Measurements from ENCODE around the gene CFAP77. TPM values are rescaled to one million over a fixed set of nuclear protein-coding genes. Genes with fewer than 3 reads are reported as not detected.

The CFAP77 gene
- total and polyA plus RNA-seq, 2 of the 13 experiments (the other 11 are each of a cell fraction or from before 2014, with no cell fraction given), result not detected

- no peak overlapping the region for H3K27ac ChIP-seq (ENCODE audit: extremely low read length, insufficient read depth, low read length)
- BruUV-seq (replicated peaks), result no TSS peak
- H2AFZ ChIP-seq (ENCODE audit: low read length), result no peak overlapping the region
- no peak overlapping the region for H3K9ac ChIP-seq (ENCODE audit: insufficient read depth, low read depth, low read length)
- H3K4me3 ChIP-seq (replicated peaks in 1 of 3; ENCODE audit: insufficient read depth in 1 of 3, low read depth in 2 of 3, low read length in 3 of 3), result no peak overlapping the region
- DNase-seq (ENCODE audit: low spot score), result peak; percentile 35
- ChIA-PET CTCF (ENCODE audit: low intra/inter-chr PET ratio, low total read pairs) (no interaction called here), POLR2A (no interaction called here)
- H3K4me2 ChIP-seq (ENCODE audit: low read depth, low read length), result no peak overlapping the region
- 0% methylated on average over 2 of the region's 2 CpGs for WGBS (ENCODE audit: low lambda C conversion rate)
- H3K4me1 ChIP-seq (ENCODE audit: insufficient read depth, low read length), result no peaks in the 10 kb centered on the region
- H3K27me3 ChIP-seq (ENCODE audit: control insufficient read depth in 1 of 2, insufficient read depth in 2 of 2, low read length in 2 of 2), result peaks cover 7 to 73% of the 10 kb centered on the region in 2 experiments; a peak in 4 of 5 replicates
- no peak; the same call in 2 of the 3 replicates for ATAC-seq
- intact Hi-C loops (cut with micrococcal nuclease; ENCODE audit: unreplicated experiment), result no loop called here
- in situ Hi-C loops (cut with HindIII; ENCODE audit: extremely low pct_ligation_motif_present, low pct_unique_long_range_greater_than_20kb), result no loop called here
- no peaks in the 10 kb centered on the region for H3K79me2 ChIP-seq (ENCODE audit: insufficient read depth, low read length)
- H3K9me3 ChIP-seq (ENCODE audit: low read length), result no peaks in the 10 kb centered on the region
- TF ChIP-seq POGK (CRISPR knock-in tag; conservative IDR thresholded peaks at IDR 0.05) (no peak), CEBPB (IDR thresholded peaks at IDR 0.05; ENCODE audit: borderline replicate concordance, low read depth, low read length) (peak; percentile 52; the same call in 1 of the 2 replicates), ZNF546 (CRISPR knock-in tag; conservative IDR thresholded peaks at IDR 0.05) (no peak)
- TF ChIP-seq, protein P1, sequence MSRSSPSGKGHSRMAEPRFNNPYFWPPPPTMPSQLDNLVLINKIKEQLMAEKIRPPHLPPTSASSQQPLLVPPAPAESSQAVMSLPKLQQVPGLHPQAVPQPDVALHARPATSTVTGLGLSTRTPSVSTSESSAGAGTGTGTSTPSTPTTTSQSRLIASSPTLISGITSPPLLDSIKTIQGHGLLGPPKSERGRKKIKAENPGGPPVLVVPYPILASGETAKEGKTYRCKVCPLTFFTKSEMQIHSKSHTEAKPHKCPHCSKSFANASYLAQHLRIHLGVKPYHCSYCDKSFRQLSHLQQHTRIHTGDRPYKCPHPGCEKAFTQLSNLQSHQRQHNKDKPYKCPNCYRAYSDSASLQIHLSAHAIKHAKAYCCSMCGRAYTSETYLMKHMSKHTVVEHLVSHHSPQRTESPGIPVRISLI (CRISPR knock-in tag; IDR thresholded peaks at IDR 0.05; ENCODE audit: borderline replicate concordance), result peak; percentile 26; the same call in 1 of the 2 replicates
- no peaks in the 10 kb centered on the region for H3K36me3 ChIP-seq (replicated peaks in 1 of 2; ENCODE audit: control insufficient read depth in 1 of 2, insufficient read depth in 2 of 2, low read length in 2 of 2)
- no peaks in the 10 kb centered on the region for H4K20me1 ChIP-seq (ENCODE audit: insufficient read depth, low read length)
- FAIRE-seq, result no peak
These were observed 84.8 kb downstream of the CFAP77 start for GRCh38 chr9:132494857-132495256.

DNA sequence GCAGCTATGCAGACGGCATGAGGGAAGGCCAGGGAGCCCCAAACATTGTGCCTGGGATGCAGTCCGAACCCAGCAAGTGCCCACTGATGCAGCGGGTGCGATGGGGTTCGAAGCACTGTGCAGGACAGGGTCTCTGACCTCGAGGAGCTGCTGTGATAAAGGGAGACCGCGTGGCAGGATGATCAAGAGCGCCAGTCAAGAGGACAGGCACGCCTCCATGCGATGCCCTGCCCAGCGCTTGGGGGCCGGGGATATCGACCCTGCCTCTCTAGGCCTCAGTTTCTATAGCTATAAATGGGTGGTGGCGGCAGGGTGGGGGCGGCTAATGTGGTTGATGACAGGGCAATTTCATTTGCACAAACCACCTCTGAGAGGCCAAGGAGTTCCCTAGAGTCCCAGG, 87.7 kb downstream of the CFAP77 start:
- H3K4me2 ChIP-seq (ENCODE audit: low read depth, low read length), result no peak overlapping the region
- H3K27ac ChIP-seq (ENCODE audit: extremely low read length, insufficient read depth, low read length), result no peak overlapping the region
- intact Hi-C loops (cut with micrococcal nuclease; ENCODE audit: unreplicated experiment) (no loop called here), in situ Hi-C loops (cut with HindIII; ENCODE audit: extremely low pct_ligation_motif_present, low pct_unique_long_range_greater_than_20kb) (no loop called here)
- no peak for ATAC-seq
- no peaks in the 10 kb centered on the region for H3K4me1 ChIP-seq (ENCODE audit: insufficient read depth, low read length)
- H3K4me3 ChIP-seq (replicated peaks in 1 of 3; ENCODE audit: insufficient read depth in 1 of 3, low read depth in 2 of 3, low read length in 3 of 3), result no peak overlapping the region
- no TSS peak for BruUV-seq (replicated peaks)
- H3K27me3 ChIP-seq (ENCODE audit: control insufficient read depth in 1 of 2, insufficient read depth in 2 of 2, low read length in 2 of 2), result peaks cover 8 to 71% of the 10 kb centered on the region in 2 experiments; a peak in 4 of 5 replicates
- H3K79me2 ChIP-seq (ENCODE audit: insufficient read depth, low read length), result no peaks in the 10 kb centered on the region
- no peak for DNase-seq (ENCODE audit: low spot score)
- H3K9me3 ChIP-seq (ENCODE audit: low read length), result no peaks in the 10 kb centered on the region
- H2AFZ ChIP-seq (ENCODE audit: low read length), result no peak overlapping the region
- CTCF ChIA-PET (ENCODE audit: low intra/inter-chr PET ratio, low total read pairs), result no interaction called here
- H3K9ac ChIP-seq (ENCODE audit: insufficient read depth, low read depth, low read length), result no peak overlapping the region
- no peak for FAIRE-seq
- H4K20me1 ChIP-seq (ENCODE audit: insufficient read depth, low read length), result no peaks in the 10 kb centered on the region
- 27% methylated on average over 3 of the region's 16 CpGs for WGBS (ENCODE audit: low lambda C conversion rate)
- POLR2A ChIA-PET, result no interaction called here
- H3K36me3 ChIP-seq (replicated peaks in 1 of 2; ENCODE audit: control insufficient read depth in 1 of 2, insufficient read depth in 2 of 2, low read length in 2 of 2), result no peaks in the 10 kb centered on the region
- TF ChIP-seq ZFP82 (CRISPR knock-in tag; IDR thresholded peaks at IDR 0.05; ENCODE audit: borderline replicate concordance), result no peak
- no peak for TF ChIP-seq CAMTA2 (CRISPR knock-in tag; IDR thresholded peaks at IDR 0.05; ENCODE audit: borderline replicate concordance)
- no peak for TF ChIP-seq BHLHE40 (IDR thresholded peaks at IDR 0.05; ENCODE audit: low read length)
- no peak for TF ChIP-seq ZNF800 (CRISPR knock-in tag; IDR thresholded peaks at IDR 0.05)
- TF ChIP-seq ZNF816 (CRISPR knock-in tag; IDR thresholded peaks at IDR 0.05; ENCODE audit: borderline replicate concordance), result no peak
